Nasal cavity respiratory epithelium epithelial cell of viscerocranial mucosa (primary cell): Measurements from ENCODE around the gene BTF3. TPM values are rescaled to one million over a fixed set of nuclear protein-coding genes. Genes with fewer than 3 reads are reported as not detected.

ENCODE experiments used
- total RNA-seq: library from RNA; depleted of rRNA; stranded (reverse); fragments of >200 nt; gene quantifications from 2 replicates; pipeline ENCODE4 v1.2.3, GENCODE V29; 2014

The BTF3 gene
- 336 and 355 TPM in 2 replicates for total RNA-seq

DNA sequence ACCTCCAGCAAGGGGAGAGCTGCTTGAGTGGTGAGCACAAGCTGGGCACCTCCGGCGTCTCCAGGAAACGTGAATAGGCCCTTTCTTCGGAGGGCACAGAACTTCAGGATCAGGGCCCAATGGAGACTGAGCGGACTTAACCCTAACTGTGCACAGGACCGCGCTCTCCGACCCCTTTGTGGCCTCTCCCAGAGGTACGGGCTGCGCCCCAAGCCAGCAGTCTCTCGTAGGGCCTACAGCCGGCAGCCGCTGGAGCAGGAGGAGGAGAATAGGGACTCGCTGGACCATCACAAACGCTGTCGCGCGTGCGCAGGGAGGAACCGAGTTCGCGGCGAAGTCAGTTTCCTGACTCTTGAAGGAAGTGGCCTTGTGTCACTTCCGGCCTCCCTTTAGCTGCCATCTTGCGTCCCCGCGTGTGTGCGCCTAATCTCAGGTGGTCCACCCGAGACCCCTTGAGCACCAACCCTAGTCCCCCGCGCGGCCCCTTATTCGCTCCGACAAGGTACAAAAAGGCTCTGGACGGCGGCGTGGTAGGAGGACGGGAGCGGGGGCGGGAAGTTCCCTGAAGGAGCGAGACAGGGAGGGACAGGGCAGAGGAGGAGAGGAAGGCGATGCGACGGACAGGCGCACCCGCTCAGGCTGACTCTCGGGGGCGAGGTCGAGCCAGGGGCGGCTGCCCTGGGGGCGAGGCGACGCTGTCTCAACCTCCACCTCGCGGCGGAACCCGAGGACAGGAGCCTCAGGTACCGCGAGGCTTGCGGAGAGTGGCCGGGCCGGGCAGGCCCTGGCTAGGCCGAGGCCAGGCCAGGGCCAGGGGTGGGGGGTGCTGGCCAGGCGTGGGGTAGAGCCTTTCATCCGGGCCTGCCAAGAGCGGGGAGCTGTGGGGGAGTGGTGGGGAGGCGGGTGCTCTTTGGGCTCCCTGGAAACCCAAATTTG lies at the start of gene BTF3:
TSS of gene BTF3 (plus strand) at position 386 of the 936 bp plus-strand sequence. CDS start at position 612, 226 bp downstream.

GRCh38 chr5:73448463-73449136 lies 49.6 kb upstream of the BTF3 start, which contains the start of gene FOXD1:
Gene FOXD1, minus strand, starts transcription at chr5:73448777. Its CDS starts 415 bp downstream, at chr5:73448362.

Other genes with a start within 250 kb of the BTF3 start
- gene FOXD1, start 49.7 kb upstream of the BTF3 start, total RNA-seq, result 5.2 and 13.0 TPM in 2 replicates
- 29.7 and 45.8 TPM in 2 replicates for gene ANKRA2, start 67.2 kb downstream of the BTF3 start, total RNA-seq
- gene UTP15, start 67.3 kb downstream of the BTF3 start, total RNA-seq, result 40.0 and 41.1 TPM in 2 replicates
- 51.5 and 58.1 TPM in 2 replicates for gene ARHGEF28, start 127.8 kb downstream of the BTF3 start, total RNA-seq